Bone marrow (tissue), 2 donors: ENCODE data around the gene LPXN.
A peak's percentile ranks its signal among the peaks of the same experiment; 100 is the strongest.

Source experiments
- DNase-seq, 2 donors: peaks; one replicate each; lab custom pipeline; 2025; lab: John Stamatoyannopoulos, UW

Gene LPXN

GRCh38 chr11:58524232-58525036 is 51.2 kb downstream of the LPXN start:
- DNase-seq: peak in 1 of 2 donors; percentile 55

GRCh38 chr11:58513747-58514367 is 61.8 kb downstream of the LPXN start:
- DNase-seq: peak in 1 of 2 donors; percentile 50

- no peak for DNase-seq
These were observed 64.0 kb downstream of the LPXN start for GRCh38 chr11:58511636-58512035.

- no peak for DNase-seq
These were observed 65.9 kb downstream of the LPXN start for GRCh38 chr11:58509748-58510147.

GRCh38 chr11:58508814-58509213 is 66.8 kb downstream of the LPXN start:
- no peak for DNase-seq

- no peak for DNase-seq
These were observed 67.7 kb downstream of the LPXN start, which contains the start of gene OR5B21 for GRCh38 chr11:58508005-58508404. Gene OR5B21, minus strand, starts transcription at chr11:58508105. Its CDS starts 0 bp downstream, at chr11:58508105.

GRCh38 chr11:58507355-58507754 is 68.3 kb downstream of the LPXN start:
- DNase-seq: no peak

GRCh38 chr11:58506935-58507334 is 68.7 kb downstream of the LPXN start:
- DNase-seq: no peak

GRCh38 chr11:58505849-58506248 is 69.8 kb downstream of the LPXN start:
- DNase-seq: no peak

- DNase-seq: no peak
These were observed 71.4 kb downstream of the LPXN start for GRCh38 chr11:58504232-58504631.

- DNase-seq: no peak
These were observed 72.2 kb downstream of the LPXN start for GRCh38 chr11:58503361-58503856.

- DNase-seq: no peak
These were observed 73.7 kb downstream of the LPXN start for GRCh38 chr11:58502004-58502403.

- peak in 1 of 2 donors; percentile 56 for DNase-seq
These were observed 77.2 kb downstream of the LPXN start for GRCh38 chr11:58498464-58498863.

- DNase-seq: no peak
These were observed 77.7 kb downstream of the LPXN start for GRCh38 chr11:58497951-58498350.

GRCh38 chr11:58495906-58496305 is 79.8 kb downstream of the LPXN start:
- no peak for DNase-seq

- DNase-seq: no peak
These were observed 81.6 kb downstream of the LPXN start for GRCh38 chr11:58494101-58494500.

- DNase-seq: no peak
These were observed 82.0 kb downstream of the LPXN start for GRCh38 chr11:58493676-58494075.

GRCh38 chr11:58490827-58491226 is 84.8 kb downstream of the LPXN start:
- no peak for DNase-seq

- DNase-seq: no peak
These were observed 88.5 kb downstream of the LPXN start for GRCh38 chr11:58487170-58487569.

- no peak for DNase-seq
These were observed 89.7 kb downstream of the LPXN start for GRCh38 chr11:58485961-58486360.
